ENCODE measurements around the gene HOXA7.

The HOXA7 gene

GRCh38 chr7:27106901-27107240, 49.6 kb downstream of the HOXA7 start:
- no peak for DNase-seq (ENCODE audit: low read depth)

- DNase-seq (ENCODE audit: low read depth) = no peak
Measured at GRCh38 chr7:27106181-27106900, 50.1 kb downstream of the HOXA7 start.

- DNase-seq (ENCODE audit: low read depth) = no peak
Measured at GRCh38 chr7:27105301-27106031, 51.0 kb downstream of the HOXA7 start.

- no peak for DNase-seq (ENCODE audit: low read depth)
Measured at GRCh38 chr7:27104341-27105058, 52.0 kb downstream of the HOXA7 start.

All from HS-5 (cell line).